ENCODE results near the gene CPLX4. TPM values are rescaled to one million over a fixed set of nuclear protein-coding genes. Genes with fewer than 3 reads are reported as not detected.

CPLX4 gene
- total RNA-seq, 1 experiment from 2014 or later: not detected

DNA sequence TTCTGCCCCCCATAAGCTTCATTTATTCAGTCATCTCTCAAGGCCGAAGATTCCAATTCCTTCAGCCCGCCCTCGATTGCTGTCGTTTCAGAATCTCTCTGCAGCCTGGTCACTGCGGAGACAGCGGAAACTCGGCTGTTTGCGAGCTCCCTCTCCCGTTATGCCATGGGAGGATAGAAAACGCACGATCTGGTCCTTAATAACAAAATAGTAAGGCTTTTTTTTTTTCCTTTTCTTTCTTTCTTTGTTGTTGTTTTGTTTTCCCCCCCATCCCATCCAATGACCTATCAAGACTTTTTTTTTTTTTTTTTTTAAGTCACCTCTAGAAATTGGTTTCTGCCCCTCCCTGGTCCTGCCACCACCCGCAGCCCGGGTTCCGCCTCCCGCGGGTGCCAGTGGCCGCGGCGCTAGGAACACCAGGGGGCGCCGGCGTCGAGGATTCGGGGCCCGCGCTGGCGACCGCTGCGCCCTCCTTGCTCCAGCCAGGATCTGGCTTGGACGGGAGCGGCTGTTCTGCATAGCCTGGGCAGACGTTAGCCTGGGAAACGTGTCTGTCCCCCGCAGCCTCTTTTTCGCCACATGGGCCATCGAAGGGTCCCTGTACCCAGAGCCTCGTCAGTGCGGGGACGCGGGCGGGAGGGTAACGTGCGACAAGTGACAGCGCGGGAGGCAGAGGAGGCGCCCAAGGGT, 10.1 kb downstream of the CPLX4 start:
- DNase-seq (ENCODE audit: low read depth): peak; percentile 75

DNA sequence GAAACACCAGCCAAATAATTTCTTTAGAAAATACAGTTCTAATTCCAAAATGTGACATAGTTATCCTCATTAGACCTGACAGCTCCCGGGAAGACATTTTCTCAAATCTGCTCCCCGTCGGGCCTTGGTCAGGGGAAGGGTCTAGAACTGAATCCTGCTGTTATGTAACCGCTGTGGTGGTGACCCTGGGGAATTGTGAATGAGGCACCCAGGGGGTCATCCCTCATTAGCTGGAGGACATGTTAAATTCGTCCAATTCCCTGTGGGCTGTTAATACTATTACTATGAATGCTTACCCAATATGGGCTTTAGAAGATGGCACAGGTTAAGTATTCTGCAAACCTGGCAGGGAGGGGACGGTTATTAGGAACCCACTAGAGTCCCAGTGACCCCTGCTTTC, 11.8 kb downstream of the CPLX4 start:
- DNase-seq (ENCODE audit: low read depth): no peak

DNA sequence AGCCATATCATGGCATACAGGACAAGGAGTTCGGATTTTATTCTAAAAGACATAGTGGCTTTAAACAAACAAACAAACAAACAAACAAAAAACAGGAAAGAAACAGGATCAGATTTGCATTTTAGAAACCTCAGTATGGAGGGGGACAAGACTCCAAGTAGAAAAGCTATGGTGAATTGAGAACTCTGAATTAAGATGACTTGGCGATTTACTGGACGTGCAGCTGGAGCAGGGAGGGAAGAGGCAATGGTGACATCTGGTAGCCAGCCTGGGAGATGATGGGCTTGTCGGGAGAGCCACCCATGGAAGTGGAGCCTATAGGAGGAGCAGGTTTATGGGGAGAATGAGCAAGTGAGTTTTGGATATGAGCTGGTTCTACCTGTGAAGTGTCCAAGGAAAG, 13.2 kb downstream of the CPLX4 start:
- no peak for DNase-seq (ENCODE audit: low read depth)

DNA sequence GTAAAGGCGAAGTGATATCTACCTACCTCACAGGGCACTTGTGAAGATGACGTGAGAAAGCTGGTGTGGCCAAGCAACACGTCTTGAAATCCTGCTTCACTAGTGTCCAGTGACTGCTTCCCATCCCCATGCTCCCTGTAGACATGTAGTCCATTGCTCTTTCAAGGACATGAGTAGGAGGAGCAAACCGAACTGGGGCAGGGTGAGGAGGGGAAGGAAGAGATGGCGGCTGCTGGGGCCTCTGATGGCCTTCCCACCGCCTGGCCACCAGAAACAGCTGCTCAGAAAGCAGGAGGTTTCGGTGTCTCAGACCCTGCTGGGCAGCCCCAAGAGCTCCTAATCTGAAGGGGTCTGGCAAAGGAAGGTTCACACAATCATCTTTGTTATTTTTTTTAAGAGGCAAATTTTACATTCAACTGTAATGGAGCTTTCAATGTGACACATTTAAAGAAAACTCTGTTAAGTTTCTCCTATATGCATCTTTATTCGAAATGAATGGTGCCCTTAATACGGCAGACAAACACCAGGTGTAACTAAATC, 14.7 kb downstream of the CPLX4 start:
- DNase-seq (ENCODE audit: low read depth): no peak

DNA sequence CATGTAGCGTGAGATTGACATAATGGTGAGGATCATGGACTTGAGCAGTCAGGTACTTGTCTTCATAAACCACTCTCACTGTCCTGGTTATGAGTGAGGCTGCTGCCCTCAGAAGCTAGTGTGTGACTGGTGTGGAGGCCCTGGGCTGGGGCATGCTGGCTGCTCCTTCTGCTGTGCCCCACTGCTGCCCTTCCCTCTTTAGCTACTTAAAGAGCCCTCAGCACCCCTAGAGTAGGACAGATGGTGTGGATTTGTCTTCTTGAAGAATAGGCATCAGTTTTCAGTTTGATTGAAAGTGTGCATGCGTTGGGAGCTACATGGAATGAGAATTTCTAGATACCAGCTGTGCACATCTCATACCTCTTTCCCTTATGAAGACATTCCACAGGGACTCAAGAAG, 15.4 kb downstream of the CPLX4 start:
- no peak for DNase-seq (ENCODE audit: low read depth)

DNA sequence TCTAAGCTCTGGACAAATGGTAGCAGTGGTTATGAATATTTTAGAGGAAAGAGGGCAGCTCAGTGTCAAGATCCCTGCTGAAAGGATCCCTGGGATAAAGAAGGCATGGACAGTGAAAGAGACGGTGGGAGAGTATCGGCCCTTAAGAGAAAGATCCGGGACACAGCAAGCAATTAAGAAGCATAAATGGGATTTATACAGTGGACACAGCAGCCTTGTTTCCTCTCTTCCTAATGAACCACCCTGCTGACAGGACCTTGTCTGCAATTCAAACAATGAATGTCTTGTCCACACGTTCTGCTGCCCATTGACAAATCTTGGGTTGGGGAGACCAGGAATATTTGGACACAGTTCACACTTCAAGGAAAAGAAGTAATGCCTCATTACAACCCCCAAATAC, 16.5 kb downstream of the CPLX4 start:
- no peak for DNase-seq (ENCODE audit: low read depth)

DNA sequence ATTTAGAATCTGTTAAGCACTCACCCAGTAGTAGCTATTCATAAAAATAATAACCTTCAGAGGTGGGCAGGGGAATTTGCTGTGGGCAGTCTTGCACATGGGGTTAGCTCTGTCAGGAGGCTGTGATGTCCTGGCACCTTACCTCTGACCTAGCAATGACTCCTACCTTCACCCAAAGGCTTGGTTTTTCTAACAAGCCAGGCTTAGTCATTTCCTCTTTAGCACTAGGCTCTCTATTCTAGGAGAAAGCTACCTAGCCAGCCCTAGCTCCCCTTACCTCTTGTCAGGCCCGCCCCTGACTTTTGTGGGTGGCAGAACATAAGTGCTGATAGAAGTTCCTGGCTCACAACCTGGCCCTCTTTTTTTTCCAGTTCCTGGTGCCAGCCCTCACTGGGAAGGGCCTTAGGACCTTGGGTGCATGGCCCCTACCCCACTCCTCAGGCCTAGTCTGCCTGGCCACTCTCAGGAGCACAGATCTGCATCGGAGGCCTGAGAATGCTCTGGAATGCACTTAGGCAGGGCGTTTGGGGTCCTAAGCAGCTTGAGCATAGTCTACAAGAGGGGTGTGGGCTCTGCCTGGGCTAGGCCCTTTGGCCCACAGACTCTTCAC, 17.7 kb downstream of the CPLX4 start:
- peak; percentile 44 for DNase-seq (ENCODE audit: low read depth)

DNA sequence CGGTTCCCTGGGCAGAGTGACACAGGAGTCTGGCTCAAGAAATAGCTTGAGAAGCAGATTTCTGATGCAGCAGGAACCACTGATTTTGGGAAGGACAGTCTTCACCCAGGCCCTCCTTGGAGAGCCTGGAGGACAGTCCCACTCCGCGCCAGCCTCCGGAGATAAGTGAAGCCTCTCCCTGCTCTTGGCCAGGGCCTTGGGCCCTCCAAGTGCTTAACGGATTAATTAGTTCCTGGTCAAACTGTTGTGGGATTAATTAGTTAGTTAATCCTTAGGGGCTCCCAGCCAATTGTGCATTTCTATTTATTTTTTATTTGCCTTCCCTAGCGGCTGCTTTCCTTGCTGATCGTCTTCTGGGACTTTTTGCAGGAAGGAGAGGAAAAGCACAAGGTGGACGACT, 19.6 kb downstream of the CPLX4 start:
- no peak for DNase-seq (ENCODE audit: low read depth)

DNA sequence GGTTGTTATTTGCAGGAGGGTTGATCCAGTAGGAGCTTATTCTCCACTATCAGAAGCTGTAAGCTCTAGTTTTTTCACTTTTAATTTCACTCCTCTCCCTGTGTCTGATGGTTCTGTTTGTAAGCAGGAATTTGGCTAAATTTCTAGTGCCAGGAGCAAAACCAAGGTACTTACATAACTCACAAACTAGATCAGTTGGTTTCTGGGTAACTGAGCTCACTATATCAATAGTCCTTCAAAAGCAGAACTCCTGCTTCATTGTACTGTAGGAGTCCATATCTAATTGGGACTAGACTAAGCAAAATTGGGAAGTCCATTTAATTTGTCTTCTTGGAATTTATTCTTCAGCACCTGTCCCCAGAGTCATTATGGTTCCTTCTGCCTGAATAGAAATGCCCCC, 25.1 kb downstream of the CPLX4 start:
- no peak for DNase-seq (ENCODE audit: low read depth)

DNA sequence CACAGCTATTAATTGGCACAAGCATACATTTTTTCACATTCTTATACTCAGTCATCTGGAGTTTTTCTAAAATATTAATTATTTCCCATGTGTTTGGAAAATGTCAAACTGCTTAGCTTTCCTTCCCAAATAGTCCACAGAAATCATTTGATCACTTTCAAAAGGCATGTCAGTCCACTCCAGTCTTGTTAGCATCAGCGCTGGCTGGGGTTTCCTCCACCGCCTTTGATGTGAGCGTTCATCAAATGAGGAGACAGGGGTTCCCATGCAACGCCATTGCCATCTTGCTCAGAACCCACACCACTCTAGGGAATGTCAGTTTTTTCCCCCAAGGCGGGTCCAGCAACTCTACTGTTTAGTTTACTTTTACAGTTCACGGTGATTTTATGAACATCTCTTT, 32.1 kb downstream of the CPLX4 start:
- DNase-seq (ENCODE audit: low read depth): no peak

DNA sequence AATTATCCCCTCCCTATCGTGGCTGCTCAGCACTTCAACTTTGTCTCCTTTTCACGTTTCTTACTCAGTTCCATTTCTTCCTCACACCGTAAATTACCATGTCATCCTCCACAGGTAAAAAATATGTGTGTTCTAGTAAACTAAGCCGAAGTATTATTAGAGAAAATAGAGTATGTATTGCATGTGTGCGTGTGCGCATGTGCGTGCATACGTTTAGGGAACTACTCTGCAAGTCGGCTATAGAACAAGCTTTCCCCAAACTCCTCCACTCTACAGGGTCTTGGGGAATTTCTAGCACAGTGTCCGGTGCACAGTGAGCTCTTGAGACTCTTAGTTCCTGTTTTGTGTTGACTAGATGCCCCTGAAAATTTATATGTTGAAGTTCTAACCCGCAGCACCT, 36.1 kb downstream of the CPLX4 start:
- DNase-seq (ENCODE audit: low read depth): no peak

DNA sequence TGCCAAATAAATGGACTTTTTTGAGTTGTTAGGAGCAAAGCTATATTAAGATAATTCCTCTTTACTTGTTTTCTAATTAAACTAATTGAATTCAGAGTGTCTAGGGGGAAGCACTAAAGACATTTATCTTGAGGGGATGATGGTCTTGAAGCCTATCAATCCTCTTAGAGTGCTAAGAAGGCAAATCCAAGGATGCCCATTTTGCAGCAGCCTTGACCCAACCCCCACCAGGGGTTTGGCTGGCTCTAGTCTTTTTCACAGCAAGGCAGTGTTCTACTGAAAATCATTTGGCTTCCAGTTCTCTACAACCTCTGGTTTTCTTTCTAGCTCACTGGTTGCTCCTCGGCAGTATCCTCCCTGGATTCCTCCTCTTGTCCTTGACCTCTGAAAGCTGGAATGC, 38.7 kb downstream of the CPLX4 start:
- no peak for DNase-seq (ENCODE audit: low read depth)

DNA sequence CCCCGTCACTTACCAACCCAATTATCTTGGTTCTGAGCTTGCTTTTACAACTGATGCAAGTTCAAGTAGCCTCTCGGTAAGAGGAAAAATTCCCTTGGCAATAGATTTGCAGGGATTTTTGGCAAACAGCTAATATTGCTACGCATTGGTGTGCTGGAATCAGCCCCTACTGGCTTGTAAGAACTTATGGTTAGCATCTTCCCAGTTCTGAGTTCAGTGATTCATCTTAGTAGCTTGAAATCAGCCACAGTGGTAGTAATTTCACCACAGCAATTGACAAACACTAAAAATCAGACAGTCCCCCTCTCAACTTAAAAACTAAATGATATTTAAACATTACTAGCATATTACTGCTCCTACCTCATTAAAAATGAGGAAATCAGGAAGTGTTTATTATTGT, 39.3 kb downstream of the CPLX4 start:
- no peak for DNase-seq (ENCODE audit: low read depth)

DNA sequence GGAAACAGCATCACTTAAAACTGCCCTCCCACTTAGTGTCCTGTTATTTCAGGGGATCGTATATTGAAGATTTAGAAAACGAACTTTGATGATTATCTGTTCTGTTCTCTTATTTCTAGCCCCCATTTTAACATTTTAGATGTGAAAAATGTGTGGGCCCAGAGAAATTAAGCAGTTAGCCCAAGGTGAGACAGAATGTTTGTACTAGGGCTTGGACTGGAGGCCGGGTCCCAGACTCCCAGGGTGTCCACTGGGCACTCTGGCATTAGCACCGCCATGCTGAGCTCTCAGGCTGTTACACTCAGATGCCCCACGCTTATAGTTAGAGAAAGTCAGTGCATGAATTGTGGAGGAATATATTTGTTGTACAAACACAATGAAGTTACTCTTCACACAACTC, 39.7 kb downstream of the CPLX4 start:
- DNase-seq (ENCODE audit: low read depth): no peak

DNA sequence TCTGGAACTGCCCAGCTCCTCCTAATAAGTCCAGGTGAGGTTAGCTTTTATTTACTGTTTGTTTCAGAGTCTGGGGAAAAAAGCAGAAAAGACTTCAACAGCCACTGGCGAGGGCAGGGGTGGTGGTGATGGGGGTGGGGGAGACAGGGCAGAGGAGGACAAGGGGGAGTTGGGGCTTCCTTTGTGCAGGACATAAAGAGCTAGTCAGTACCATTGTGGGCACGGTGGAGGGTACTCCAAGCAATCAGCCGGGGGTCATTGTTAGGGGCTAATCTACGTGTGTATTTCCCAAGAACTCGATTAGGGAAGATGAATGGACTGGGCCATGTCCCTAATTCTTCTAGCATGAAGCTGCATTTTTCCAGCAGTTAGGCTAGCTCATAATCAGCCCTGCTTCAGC, 42.4 kb downstream of the CPLX4 start:
- DNase-seq (ENCODE audit: low read depth): no peak

DNA sequence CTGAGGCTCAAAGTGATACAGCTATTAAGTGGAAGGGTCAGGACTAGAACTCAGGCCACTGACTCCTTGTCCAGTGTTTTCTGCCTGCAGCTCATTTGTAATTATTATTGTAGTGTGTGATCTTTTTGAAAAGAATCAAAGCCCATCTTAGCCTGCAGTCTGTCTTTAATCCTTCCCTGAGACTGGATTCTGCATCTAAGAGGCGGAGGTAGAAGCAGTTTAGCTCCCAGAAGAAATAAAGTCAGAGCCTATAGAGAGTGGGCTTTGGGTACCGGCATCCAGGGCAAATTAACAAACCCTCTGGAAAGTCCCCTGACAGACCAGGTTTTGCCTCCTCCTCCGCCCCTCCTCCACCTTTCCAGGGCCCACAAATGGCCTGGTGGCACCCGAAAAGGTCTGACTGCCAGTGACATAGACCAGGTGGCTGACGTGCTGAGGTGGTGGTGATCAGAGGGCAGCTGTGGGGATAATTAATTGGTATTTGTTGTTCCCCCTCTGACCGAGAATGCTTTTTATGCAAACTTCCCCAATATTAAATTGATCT, 43.0 kb downstream of the CPLX4 start:
- no peak for DNase-seq (ENCODE audit: low read depth)

DNA sequence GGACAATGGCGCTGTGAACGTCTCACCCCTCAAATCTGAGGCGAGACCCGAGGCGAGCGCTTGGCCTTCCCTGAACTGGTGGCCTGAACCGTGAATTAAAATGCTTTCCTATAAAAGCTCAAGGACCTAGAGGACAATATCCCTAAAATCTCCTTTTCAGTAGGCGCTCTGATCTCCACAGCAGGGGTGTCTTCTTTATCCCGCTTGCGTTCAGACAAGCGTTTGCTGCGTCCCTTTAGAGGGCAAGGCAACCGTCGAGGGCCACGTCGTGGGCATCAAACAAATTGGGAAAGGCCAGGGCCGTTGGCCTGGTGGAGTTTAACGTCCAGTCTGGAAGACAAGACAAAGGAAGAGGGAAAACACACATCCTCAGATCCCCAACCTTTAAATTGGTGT, 43.9 kb downstream of the CPLX4 start:
- DNase-seq (ENCODE audit: low read depth): no peak

DNA sequence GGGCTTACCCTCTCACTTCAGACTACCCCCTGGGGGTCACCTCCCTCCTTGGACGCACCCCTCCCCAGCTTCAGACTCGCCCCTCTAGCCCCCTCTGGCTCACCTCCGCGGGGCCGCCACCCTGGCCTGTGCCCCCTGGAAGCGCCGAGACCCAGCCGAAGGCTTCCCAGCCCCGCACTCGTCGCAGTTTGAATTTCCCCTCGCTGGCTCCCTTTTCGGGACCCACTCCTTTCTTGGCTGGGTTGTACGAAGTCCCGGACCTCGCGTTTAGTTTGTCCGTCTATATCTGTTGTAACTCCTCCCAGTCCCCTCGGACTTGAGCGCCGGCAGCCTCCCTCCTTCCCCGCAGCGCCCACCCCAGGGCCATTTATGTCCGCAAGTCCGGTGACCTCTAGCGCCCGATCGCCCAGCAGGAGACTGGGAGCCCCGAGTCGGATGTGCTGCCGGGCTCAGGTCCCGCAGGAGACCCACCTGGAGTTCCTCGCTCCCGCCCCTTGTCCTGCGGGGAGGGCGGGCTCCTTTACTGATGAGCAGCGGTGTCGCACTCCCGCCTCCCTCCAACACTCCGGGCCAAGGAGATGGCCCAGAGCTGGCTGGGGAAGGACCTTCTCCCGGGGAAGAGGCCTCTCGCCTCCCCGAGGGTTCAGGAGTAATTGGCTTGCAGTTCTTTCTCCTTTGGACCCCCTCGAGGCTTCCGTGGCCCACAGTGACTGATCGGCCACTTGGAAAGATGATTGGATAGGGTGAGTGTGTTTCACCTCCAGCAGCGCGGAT, 44.5 kb downstream of the CPLX4 start:
- no peak for DNase-seq (ENCODE audit: low read depth)

DNA sequence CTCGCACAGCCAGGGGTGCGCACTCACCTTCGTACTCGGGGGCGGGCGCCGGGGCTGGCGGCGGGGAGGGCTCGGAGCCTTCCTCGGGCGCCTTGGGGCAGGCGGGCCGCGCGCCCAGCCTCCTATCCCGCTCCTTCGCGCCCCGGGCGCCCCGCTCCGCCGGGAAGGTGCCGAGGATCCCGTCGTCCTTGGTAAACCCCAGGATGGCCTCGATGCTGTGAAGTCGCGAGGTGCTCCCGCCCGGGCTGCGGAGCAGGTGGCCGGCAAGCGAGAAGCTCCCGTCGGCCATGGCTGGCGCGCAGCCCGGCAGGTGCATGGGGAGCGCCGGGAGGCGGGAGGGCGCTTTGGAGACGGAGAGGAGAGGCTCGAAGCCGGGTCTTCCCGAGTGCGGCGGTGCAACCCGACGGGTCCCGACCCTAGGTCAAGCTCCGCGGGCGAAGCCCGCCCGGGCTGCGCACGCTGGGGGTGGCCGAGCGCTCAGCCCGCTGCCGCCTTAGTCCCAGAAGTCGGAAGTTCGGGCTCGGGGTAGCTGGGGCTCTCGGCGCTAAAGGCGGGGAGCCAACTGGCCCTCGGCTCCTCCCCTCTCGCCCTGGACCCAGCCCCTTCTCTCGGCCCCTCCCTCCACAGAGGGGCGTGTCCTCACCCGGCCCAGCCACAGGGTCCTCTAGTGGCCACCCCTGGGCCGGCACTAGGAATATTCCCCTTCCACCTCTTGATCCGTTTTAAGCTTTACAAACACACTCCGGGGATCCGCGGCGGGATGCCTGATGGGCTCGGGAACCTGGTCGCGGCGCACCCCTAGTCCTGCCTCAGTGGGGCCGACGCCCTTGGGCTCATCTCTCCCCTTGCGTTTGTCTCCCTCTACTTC, 45.3 kb downstream of the CPLX4 start, which contains the start of gene RAX:
RAX (minus strand) TSS at position 564 of the 868 bp plus-strand sequence; CDS start at position 316, 248 bp downstream.
- DNase-seq (ENCODE audit: low read depth): peak; percentile 21

DNA sequence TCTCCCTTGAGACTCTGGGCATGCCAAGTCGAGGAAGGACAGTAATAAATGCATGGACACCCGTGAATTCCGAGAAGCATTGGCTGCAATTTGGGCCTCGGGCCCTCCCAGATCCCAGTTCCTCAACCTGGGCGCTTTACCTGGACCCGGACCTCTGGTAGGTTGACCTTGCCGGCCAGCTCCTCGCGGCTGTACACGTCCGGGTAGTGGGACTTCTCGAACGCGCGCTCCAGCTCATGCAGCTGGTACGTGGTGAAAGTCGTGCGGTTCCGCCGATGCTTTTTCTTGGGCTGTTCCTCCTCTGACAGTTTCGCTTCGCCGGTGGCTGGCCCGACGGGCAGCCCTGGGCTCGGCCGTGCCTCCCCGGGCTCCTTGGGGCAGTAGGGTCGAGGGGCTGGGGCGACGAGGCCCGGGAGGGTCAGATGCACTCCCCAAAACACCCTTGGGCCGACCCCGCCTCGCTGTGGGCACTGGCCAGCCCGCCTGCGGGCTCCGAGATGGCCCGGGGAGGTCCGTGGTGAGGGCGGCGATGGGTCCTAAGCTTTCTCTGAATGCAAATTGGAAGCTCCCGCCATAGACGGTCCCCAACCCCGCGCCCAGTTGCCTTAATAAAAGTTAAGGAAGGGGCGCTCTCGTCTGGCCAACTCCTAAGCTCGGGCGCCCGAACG, 46.1 kb downstream of the CPLX4 start:
- DNase-seq (ENCODE audit: low read depth): no peak
